GM12878 (cell line): Measurements from ENCODE around the gene DTX3. TPM values are rescaled to one million over a fixed set of nuclear protein-coding genes. Genes with fewer than 3 reads are reported as not detected.

Experiments used
- ATAC-seq: fragments of 200-7000 bp; cut with Tn5 transposase; 3 replicates; pipeline ENCODE4 v1.9.1; 2020; ENCODE audit warnings: mild to moderate bottlenecking, moderate library complexity
- BruUV-seq: library from RNA; stranded (reverse); fragments of 400-500 nt; replicated peaks from 2 replicates; lab custom pipeline; 2021; lab: Mats Ljungman, UMichigan
- CTCF ChIA-PET: fragments of 300-600 bp; sonication (Branson Sonifier 250); formaldehyde crosslinking; extraction: SDS; loops from one replicate; lab custom pipeline; 2021; ENCODE audit warnings: inconsistent platforms; lab: Yijun Ruan, JAX
- POLR2A ChIA-PET: fragments of 350-600 bp; formaldehyde crosslinking; extraction: SDS; loops from one replicate; lab custom pipeline; 2021; ENCODE audit warnings: inconsistent platforms; lab: Charles Lee
- RAD21 ChIA-PET: fragments of 300-600 bp; sonication (Branson Sonifier 250); formaldehyde crosslinking; loops from one replicate; lab custom pipeline; 2023; ENCODE audit warnings: antibody characterized with exemption; ENCODE audit not compliant: unreplicated experiment; lab: Charles Lee
- SMC1A ChIA-PET: fragments of 300-600 bp; sonication (Branson Sonifier 250); formaldehyde crosslinking; loops from one replicate; lab custom pipeline; 2023; ENCODE audit not compliant: unreplicated experiment, uncharacterized antibody; lab: Charles Lee
- DNase-seq: peaks from one replicate; pipeline ENCODE4 v3.0.0-alpha.2; 2011; ENCODE audit warnings: low read depth, low spot score
- FAIRE-seq: peaks from 3 replicates; lab custom pipeline; 2011; peaks lifted over from hg19 to GRCh38; lab: Jason Lieb, UNC
- H2AFZ ChIP-seq: 2 replicates; pipeline ENCODE4 v1.6.0; 2011; ENCODE audit warnings: low read depth, low read length, control low read depth; ENCODE audit not compliant: control insufficient read depth
- H3K27ac ChIP-seq: 2 replicates; pipeline ENCODE4 v1.5.1; 2011; ENCODE audit warnings: control low read depth; ENCODE audit not compliant: control insufficient read depth, insufficient read depth
- H3K27me3 ChIP-seq, 2 experiments: replicated peaks in 1 of 2; 2 replicates each; pipeline versions ENCODE4 v1.6.0 to v1.6.1; 2011; ENCODE audit warnings: low read length in 1 of 2; ENCODE audit not compliant: control insufficient read depth in 2 of 2, insufficient read depth in 2 of 2
- H3K36me3 ChIP-seq, 2 experiments: 2 replicates each; pipeline ENCODE4 v1.5.1; 2011; ENCODE audit warnings: low read length in 1 of 2; ENCODE audit not compliant: control insufficient read depth in 2 of 2, insufficient read depth in 2 of 2
- H3K4me1 ChIP-seq: 2 replicates; pipeline ENCODE4 v1.6.1; 2011; ENCODE audit warnings: mild to moderate bottlenecking, low read length, moderate library complexity, mixed read lengths; ENCODE audit not compliant: control insufficient read depth, insufficient read depth
- H3K4me2 ChIP-seq: 2 replicates; pipeline ENCODE4 v1.6.0; 2011; ENCODE audit warnings: control low read depth; ENCODE audit not compliant: control insufficient read depth, insufficient read depth
- H3K4me3 ChIP-seq: fragments of 200-600 bp; sonication (generic); 2 replicates; pipeline ENCODE4 v1.5.1; 2016
- H3K79me2 ChIP-seq: 2 replicates; pipeline ENCODE4 v1.6.0; 2011; ENCODE audit warnings: low read length; ENCODE audit not compliant: control insufficient read depth, insufficient read depth
- H3K9ac ChIP-seq: 2 replicates; pipeline ENCODE4 v1.8.0; 2011; ENCODE audit warnings: low read length, control low read depth, mixed read lengths; ENCODE audit not compliant: control insufficient read depth, insufficient read depth
- H3K9me3 ChIP-seq: replicated peaks from 3 replicates; pipeline ENCODE4 v1.5.1; 2011; ENCODE audit warnings: mild to moderate bottlenecking, low read length; ENCODE audit not compliant: control insufficient read depth, insufficient read depth
- H4K20me1 ChIP-seq: 2 replicates; pipeline ENCODE4 v1.6.0; 2011; ENCODE audit not compliant: control insufficient read depth, insufficient read depth
- CHD1 ChIP-seq: IDR thresholded peaks from 2 replicates; pipeline ENCODE4 v1.6.1; 2012; ENCODE audit warnings: low read depth, low read length, improper control_type of control experiment
- CHD4 ChIP-seq: fragments of 200-600 bp; sonication (generic); IDR thresholded peaks from 2 replicates; pipeline ENCODE4 v1.6.1; 2016; ENCODE audit warnings: mild to moderate bottlenecking
- FOS ChIP-seq: IDR thresholded peaks from 3 replicates; pipeline ENCODE4 v1.6.1; 2011; ENCODE audit warnings: borderline replicate concordance; ENCODE audit not compliant: insufficient read length; ENCODE audit errors: extremely low read depth
- FOXM1 ChIP-seq: IDR thresholded peaks from 2 replicates; pipeline ENCODE4 v1.6.1; 2012; ENCODE audit warnings: low read depth, mild to moderate bottlenecking, inconsistent platforms, low read length, moderate library complexity
- RB1 ChIP-seq: fragments of 450-650 bp; formaldehyde crosslinking; IDR thresholded peaks from 2 replicates; pipeline ENCODE4 v1.6.1; 2017; ENCODE audit warnings: mild to moderate bottlenecking, borderline replicate concordance
- SMAD1 ChIP-seq: fragments of 450-650 bp; IDR thresholded peaks from 2 replicates; pipeline ENCODE4 v1.6.1; 2018; ENCODE audit warnings: mild to moderate bottlenecking, low read depth; ENCODE audit not compliant: partially characterized antibody
- TAF1 ChIP-seq: IDR thresholded peaks from 2 replicates; pipeline ENCODE4 v1.6.1; 2011; ENCODE audit warnings: mild to moderate bottlenecking, low read depth, low read length, borderline replicate concordance
- ZBED1 ChIP-seq: IDR thresholded peaks from 2 replicates; pipeline ENCODE4 v1.6.1; 2016; ENCODE audit warnings: borderline replicate concordance
- WGBS: methylation state at CpG from one replicate; pipeline ENCODE4 v1.1.6; 2016; ENCODE audit warnings: low lambda C conversion rate; ENCODE audit not compliant: insufficient replicate concordance, insufficient coverage; ENCODE audit errors: missing lambda C conversion rate; 5-methylcytosine and 5-hydroxymethylcytosine counted together
- in situ Hi-C: fragments of 300-500 bp; cut with MboI; formaldehyde crosslinking; loops from 9 replicates; pipeline ENCODE4 v1.14.3; 2018; ENCODE audit warnings: mixed read lengths
- intact Hi-C: fragments of 100-400 bp; cut with micrococcal nuclease; formaldehyde crosslinking; loops from one replicate; pipeline ENCODE4 v1.14.2; 2022; ENCODE audit not compliant: unreplicated experiment
- polyA plus RNA-seq, 11 experiments: library from polyadenylated mRNA; depleted of rRNA in 4 of 11; unstranded in 6 of 11; stranded (reverse) in 5 of 11; fragments of >200 nt; fragmentation: Nextera tagmentation in 4 of 11; fragmentation: Illumina TruSeq in 1 of 11; extraction: Ambion mirVana in 4 of 11; extraction: Trizol in 1 of 11; gene quantifications; 1 replicate in 1 of 11; 2 replicates in 10 of 11; pipeline versions ENCODE4 v1.2.1 to v1.2.3, GENCODE V29; 2011 to 2016; ENCODE audit warnings: inconsistent platforms in 2 of 11, missing spikeins in 2 of 11, low read depth in 1 of 11
- total RNA-seq, 4 experiments: library from RNA; depleted of rRNA in 3 of 4; stranded (reverse); fragments of >200 nt in 3 of 4; fragmentation: Illumina TruSeq in 1 of 4; extraction: Trizol in 1 of 4; gene quantifications; 2 replicates each; pipeline versions ENCODE4 v1.2.1 to v1.2.3, GENCODE V29; 2013 to 2021
- TF ChIP-seq, protein P1 (sequence below): fragments of 150-350 bp; IDR thresholded peaks from 2 replicates; pipeline ENCODE4 v1.6.1; 2016; ENCODE audit warnings: low read depth, low read length
- TF ChIP-seq, protein P2 (sequence below): IDR thresholded peaks from 2 replicates; pipeline ENCODE4 v1.6.1; 2011; ENCODE audit warnings: mild to moderate bottlenecking, low read depth, low read length, moderate library complexity; ENCODE audit not compliant: insufficient replicate concordance

DTX3 gene
- total and polyA plus RNA-seq, 10 of the 15 experiments (the other 5 are each of a cell fraction or from before 2014, with no cell fraction given): 1.1 to 13.6 (median 5.6) TPM

- ATAC-seq: no peak
- SMC1A ChIA-PET: no interaction called here
Observed at GRCh38 chr12:57554897-57555296, 49.7 kb upstream of the DTX3 start.

More at GRCh38 chr12:57554897-57555296, 49.7 kb upstream of the DTX3 start:
- Histone ChIP-seq H4K20me1 (no peaks in the 10 kb centered on the region), H3K36me3 (no peaks in the 10 kb centered on the region), H3K4me1 (no peaks in the 10 kb centered on the region), H3K9me3 (no peaks in the 10 kb centered on the region), H3K4me2 (no peak overlapping the region), H2AFZ (no peak overlapping the region), H3K9ac (no peak overlapping the region), H3K4me3 (no peak overlapping the region), H3K27me3 (peaks cover 0 to 3% of the 10 kb centered on the region in 2 experiments; a peak in 1 of 4 replicates), H3K79me2 (no peaks in the 10 kb centered on the region), H3K27ac (no peak overlapping the region)
- in situ Hi-C loops (no loop called here), intact Hi-C loops (no loop called here)
- RAD21 ChIA-PET: no interaction called here
- CTCF ChIA-PET: interaction anchor here (1.7 kb wide), 1 partner anchor 100 kb away, joined by 4 read pairs; the partner anchor contains the start of gene INHBE
- POLR2A ChIA-PET: no interaction called here
- 47% methylated on average over 1 of the region's 1 CpG for WGBS
- FAIRE-seq (no peak), DNase-seq (no peak)
- BruUV-seq: no TSS peak
- no peak for TF ChIP-seq CHD4
- TF ChIP-seq, protein P1, sequence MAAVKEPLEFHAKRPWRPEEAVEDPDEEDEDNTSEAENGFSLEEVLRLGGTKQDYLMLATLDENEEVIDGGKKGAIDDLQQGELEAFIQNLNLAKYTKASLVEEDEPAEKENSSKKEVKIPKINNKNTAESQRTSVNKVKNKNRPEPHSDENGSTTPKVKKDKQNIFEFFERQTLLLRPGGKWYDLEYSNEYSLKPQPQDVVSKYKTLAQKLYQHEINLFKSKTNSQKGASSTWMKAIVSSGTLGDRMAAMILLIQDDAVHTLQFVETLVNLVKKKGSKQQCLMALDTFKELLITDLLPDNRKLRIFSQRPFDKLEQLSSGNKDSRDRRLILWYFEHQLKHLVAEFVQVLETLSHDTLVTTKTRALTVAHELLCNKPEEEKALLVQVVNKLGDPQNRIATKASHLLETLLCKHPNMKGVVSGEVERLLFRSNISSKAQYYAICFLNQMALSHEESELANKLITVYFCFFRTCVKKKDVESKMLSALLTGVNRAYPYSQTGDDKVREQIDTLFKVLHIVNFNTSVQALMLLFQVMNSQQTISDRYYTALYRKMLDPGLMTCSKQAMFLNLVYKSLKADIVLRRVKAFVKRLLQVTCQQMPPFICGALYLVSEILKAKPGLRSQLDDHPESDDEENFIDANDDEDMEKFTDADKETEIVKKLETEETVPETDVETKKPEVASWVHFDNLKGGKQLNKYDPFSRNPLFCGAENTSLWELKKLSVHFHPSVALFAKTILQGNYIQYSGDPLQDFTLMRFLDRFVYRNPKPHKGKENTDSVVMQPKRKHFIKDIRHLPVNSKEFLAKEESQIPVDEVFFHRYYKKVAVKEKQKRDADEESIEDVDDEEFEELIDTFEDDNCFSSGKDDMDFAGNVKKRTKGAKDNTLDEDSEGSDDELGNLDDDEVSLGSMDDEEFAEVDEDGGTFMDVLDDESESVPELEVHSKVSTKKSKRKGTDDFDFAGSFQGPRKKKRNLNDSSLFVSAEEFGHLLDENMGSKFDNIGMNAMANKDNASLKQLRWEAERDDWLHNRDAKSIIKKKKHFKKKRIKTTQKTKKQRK: no peak
- no peak for TF ChIP-seq FOXM1
- TF ChIP-seq ZBED1: no peak
- TF ChIP-seq RB1: no peak
- TF ChIP-seq CHD1: no peak
- no peak for TF ChIP-seq TAF1
- TF ChIP-seq FOS: no peak
- no peak for TF ChIP-seq SMAD1
- TF ChIP-seq, protein P2, sequence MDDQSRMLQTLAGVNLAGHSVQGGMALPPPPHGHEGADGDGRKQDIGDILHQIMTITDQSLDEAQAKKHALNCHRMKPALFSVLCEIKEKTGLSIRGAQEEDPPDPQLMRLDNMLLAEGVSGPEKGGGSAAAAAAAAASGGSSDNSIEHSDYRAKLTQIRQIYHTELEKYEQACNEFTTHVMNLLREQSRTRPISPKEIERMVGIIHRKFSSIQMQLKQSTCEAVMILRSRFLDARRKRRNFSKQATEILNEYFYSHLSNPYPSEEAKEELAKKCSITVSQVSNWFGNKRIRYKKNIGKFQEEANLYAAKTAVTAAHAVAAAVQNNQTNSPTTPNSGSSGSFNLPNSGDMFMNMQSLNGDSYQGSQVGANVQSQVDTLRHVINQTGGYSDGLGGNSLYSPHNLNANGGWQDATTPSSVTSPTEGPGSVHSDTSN: no peak
